Measurements from ENCODE around the gene HERC4.

Gene HERC4

GRCh38 chr10:67943917-67944316 is 131.2 kb downstream of the HERC4 start:
- DNase-seq (ENCODE audit: low read depth): no peak
- no peak overlapping the region for H3K4me3 ChIP-seq (replicated peaks; ENCODE audit: low read depth, low read length)
- TF ChIP-seq CTCF (IDR thresholded peaks at IDR 0.05; ENCODE audit: low read length, missing control alignments): no peak

- no peak for TF ChIP-seq CTCF (IDR thresholded peaks at IDR 0.05; ENCODE audit: low read length, missing control alignments)
- H3K4me3 ChIP-seq (replicated peaks; ENCODE audit: low read depth, low read length): no peak overlapping the region
- peak; percentile 16 for DNase-seq (ENCODE audit: low read depth)
These were observed 138.7 kb downstream of the HERC4 start for GRCh38 chr10:67936416-67936815.

GRCh38 chr10:67935223-67935622 is 139.9 kb downstream of the HERC4 start:
- no peak for DNase-seq (ENCODE audit: low read depth)
- no peak for TF ChIP-seq CTCF (IDR thresholded peaks at IDR 0.05; ENCODE audit: low read length, missing control alignments)
- no peak overlapping the region for H3K4me3 ChIP-seq (replicated peaks; ENCODE audit: low read depth, low read length)

- no peak for DNase-seq (ENCODE audit: low read depth)
- H3K4me3 ChIP-seq (replicated peaks; ENCODE audit: low read depth, low read length): no peak overlapping the region
- no peak for TF ChIP-seq CTCF (IDR thresholded peaks at IDR 0.05; ENCODE audit: low read length, missing control alignments)
These were observed 140.7 kb downstream of the HERC4 start for GRCh38 chr10:67934336-67934735.

GRCh38 chr10:67933199-67933598 is 141.9 kb downstream of the HERC4 start:
- no peak for TF ChIP-seq CTCF (IDR thresholded peaks at IDR 0.05; ENCODE audit: low read length, missing control alignments)
- no peak overlapping the region for H3K4me3 ChIP-seq (replicated peaks; ENCODE audit: low read depth, low read length)
- no peak for DNase-seq (ENCODE audit: low read depth)

GRCh38 chr10:67926951-67927350 is 148.1 kb downstream of the HERC4 start:
- DNase-seq (ENCODE audit: low read depth): no peak
- no peak overlapping the region for H3K4me3 ChIP-seq (replicated peaks; ENCODE audit: low read depth, low read length)
- no peak for TF ChIP-seq CTCF (IDR thresholded peaks at IDR 0.05; ENCODE audit: low read length, missing control alignments)

GRCh38 chr10:67925449-67926005 is 149.6 kb downstream of the HERC4 start:
- H3K4me3 ChIP-seq (replicated peaks; ENCODE audit: low read depth, low read length): no peak overlapping the region
- no peak for TF ChIP-seq CTCF (IDR thresholded peaks at IDR 0.05; ENCODE audit: low read length, missing control alignments)
- DNase-seq (ENCODE audit: low read depth): no peak
